A673 (cell line): ENCODE results near the gene CMIP. TPM values are rescaled to one million over a fixed set of nuclear protein-coding genes. Genes with fewer than 3 reads are reported as not detected.

Source experiments
- BruUV-seq: library from RNA; stranded (reverse); fragments of 400-500 nt; replicated peaks from 2 replicates; lab custom pipeline; 2021; lab: Mats Ljungman, UMichigan
- CTCF ChIA-PET: fragments of 300-600 bp; sonication (Branson Sonifier 250); formaldehyde crosslinking; loops from one replicate; lab custom pipeline; 2022; ENCODE audit warnings: antibody characterized with exemption; lab: Charles Lee
- POLR2A ChIA-PET: fragments of 300-600 bp; sonication (Branson Sonifier 250); formaldehyde crosslinking; loops from one replicate; lab custom pipeline; 2022; ENCODE audit warnings: antibody characterized with exemption; ENCODE audit not compliant: low non-redundant PET; lab: Charles Lee
- DNase-seq: peaks from one replicate; pipeline ENCODE4 v3.0.0-alpha.2; 2015; ENCODE audit warnings: low spot score
- H3K27ac ChIP-seq: fragments of 200-600 bp; sonication (generic); 2 replicates; pipeline ENCODE4 v1.5.1; 2016; ENCODE audit warnings: mixed run types, low read depth, mild to moderate bottlenecking, mixed read lengths, antibody characterized with exemption, low read length; ENCODE audit not compliant: poor library complexity, severe bottlenecking
- H3K27me3 ChIP-seq: fragments of 200-600 bp; sonication (generic); replicated peaks from 2 replicates; pipeline ENCODE4 v1.6.1; 2017; ENCODE audit warnings: mixed run types, low read depth, mild to moderate bottlenecking, mixed read lengths, antibody characterized with exemption, low read length; ENCODE audit not compliant: insufficient read depth, poor library complexity
- H3K36me3 ChIP-seq: fragments of 200-600 bp; sonication (generic); 2 replicates; pipeline ENCODE4 v1.6.1; 2016; ENCODE audit warnings: mixed run types, mild to moderate bottlenecking, mixed read lengths, antibody characterized with exemption, low read length; ENCODE audit not compliant: insufficient read depth, poor library complexity, severe bottlenecking
- H3K4me1 ChIP-seq: fragments of 200-600 bp; sonication (generic); 2 replicates; pipeline ENCODE4 v1.6.1; 2017; ENCODE audit warnings: mixed run types, mild to moderate bottlenecking, mixed read lengths, antibody characterized with exemption, low read length; ENCODE audit not compliant: insufficient read depth, poor library complexity, severe bottlenecking
- H3K4me3 ChIP-seq: fragments of 200-600 bp; sonication (generic); 2 replicates; pipeline ENCODE4 v1.5.1; 2016; ENCODE audit warnings: low read depth, mixed run types, mild to moderate bottlenecking, mixed read lengths, low read length; ENCODE audit not compliant: poor library complexity, severe bottlenecking
- H3K9me3 ChIP-seq: fragments of 200-600 bp; sonication (generic); 2 replicates; pipeline ENCODE4 v1.6.1; 2016; ENCODE audit warnings: mixed run types, low read depth, mild to moderate bottlenecking, mixed read lengths, antibody characterized with exemption, low read length; ENCODE audit not compliant: poor library complexity, severe bottlenecking
- EZH2 ChIP-seq: fragments of 200-600 bp; sonication (generic); IDR thresholded peaks from 2 replicates; pipeline ENCODE4 v1.6.1; 2017; ENCODE audit warnings: borderline replicate concordance, low read depth, mild to moderate bottlenecking, mixed read lengths, antibody characterized with exemption, low read length; ENCODE audit not compliant: poor library complexity, severe bottlenecking
- intact Hi-C: fragments of 100-400 bp; cut with micrococcal nuclease; formaldehyde crosslinking; loops from one replicate; pipeline ENCODE4 v1.10.0; 2022; ENCODE audit not compliant: unreplicated experiment
- total RNA-seq: library from RNA; stranded (reverse); gene quantifications from 2 replicates; pipeline ENCODE4 v1.2.3, GENCODE V29; 2021
- TF ChIP-seq, protein P1 (sequence below): fragments of 300-800, 200-600 bp; sonication (generic); conservative IDR thresholded peaks from 2 replicates; pipeline ENCODE4 v1.5.1; 2017; ENCODE audit warnings: low read depth, mild to moderate bottlenecking, antibody characterized with exemption, low read length, moderate library complexity, mixed read lengths

The CMIP gene
- total RNA-seq, 1 experiment from 2014 or later: 25.5 TPM

DNA sequence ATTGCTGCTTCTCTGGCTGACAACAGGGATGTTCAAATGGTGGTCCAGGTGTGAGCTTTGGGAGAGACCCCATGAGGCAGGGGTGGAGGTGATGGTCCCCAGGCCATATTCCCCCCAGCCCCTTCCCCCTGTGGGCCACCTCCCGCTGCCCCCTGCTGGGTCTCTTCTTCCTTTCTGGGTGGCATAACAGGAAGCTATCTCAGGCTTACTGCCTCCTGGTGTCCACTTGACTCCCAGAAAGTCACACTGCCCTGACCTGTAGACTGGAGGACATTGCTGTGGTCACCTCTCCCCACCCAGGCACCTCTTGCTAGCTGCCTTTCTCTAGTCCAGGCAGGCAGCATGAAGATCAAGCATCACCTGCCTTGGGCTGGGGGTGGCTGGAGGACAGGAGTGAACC, 288.1 kb downstream of the CMIP start:
- H3K27ac ChIP-seq: no peak overlapping the region
- no peaks in the 10 kb centered on the region for H3K9me3 ChIP-seq
- TF ChIP-seq, protein P1, sequence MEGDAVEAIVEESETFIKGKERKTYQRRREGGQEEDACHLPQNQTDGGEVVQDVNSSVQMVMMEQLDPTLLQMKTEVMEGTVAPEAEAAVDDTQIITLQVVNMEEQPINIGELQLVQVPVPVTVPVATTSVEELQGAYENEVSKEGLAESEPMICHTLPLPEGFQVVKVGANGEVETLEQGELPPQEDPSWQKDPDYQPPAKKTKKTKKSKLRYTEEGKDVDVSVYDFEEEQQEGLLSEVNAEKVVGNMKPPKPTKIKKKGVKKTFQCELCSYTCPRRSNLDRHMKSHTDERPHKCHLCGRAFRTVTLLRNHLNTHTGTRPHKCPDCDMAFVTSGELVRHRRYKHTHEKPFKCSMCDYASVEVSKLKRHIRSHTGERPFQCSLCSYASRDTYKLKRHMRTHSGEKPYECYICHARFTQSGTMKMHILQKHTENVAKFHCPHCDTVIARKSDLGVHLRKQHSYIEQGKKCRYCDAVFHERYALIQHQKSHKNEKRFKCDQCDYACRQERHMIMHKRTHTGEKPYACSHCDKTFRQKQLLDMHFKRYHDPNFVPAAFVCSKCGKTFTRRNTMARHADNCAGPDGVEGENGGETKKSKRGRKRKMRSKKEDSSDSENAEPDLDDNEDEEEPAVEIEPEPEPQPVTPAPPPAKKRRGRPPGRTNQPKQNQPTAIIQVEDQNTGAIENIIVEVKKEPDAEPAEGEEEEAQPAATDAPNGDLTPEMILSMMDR: no peak
- no peak for TF ChIP-seq EZH2
- no peak overlapping the region for H3K4me3 ChIP-seq
- DNase-seq: no peak
- H3K27me3 ChIP-seq: no peaks in the 10 kb centered on the region
- intact Hi-C loops: loop anchor here (10.0 kb wide), 2 partner anchors 698 to 728 kb away; partner anchors contain the start of genes ATMIN, CENPN and CMC2
- H3K36me3 ChIP-seq: no peaks in the 10 kb centered on the region
- BruUV-seq: no TSS peak
- CTCF ChIA-PET: no interaction called here
- POLR2A ChIA-PET: no interaction called here
- H3K4me1 ChIP-seq: peaks cover 13% of the 10 kb centered on the region

DNA sequence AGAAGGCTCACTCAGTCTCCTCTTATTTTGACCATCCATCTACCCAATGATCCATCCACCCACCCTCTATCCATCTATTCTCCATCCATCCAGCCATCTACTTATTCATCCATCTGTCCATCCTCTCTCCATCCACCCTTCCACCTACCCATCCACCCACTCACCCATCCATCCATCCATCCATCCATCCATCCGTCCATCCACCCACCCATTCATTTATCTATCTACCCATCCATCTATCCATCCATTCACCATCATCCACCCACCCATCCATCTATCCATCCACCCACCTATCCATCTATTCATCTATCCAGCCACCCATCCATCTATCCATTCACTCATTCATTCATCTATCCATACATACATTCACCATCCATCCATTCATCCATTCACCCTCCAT, 288.7 kb downstream of the CMIP start:
- H3K36me3 ChIP-seq: no peaks in the 10 kb centered on the region
- no peak for DNase-seq
- POLR2A ChIA-PET: no interaction called here
- H3K27me3 ChIP-seq: no peaks in the 10 kb centered on the region
- no peak overlapping the region for H3K4me3 ChIP-seq
- intact Hi-C loops: loop anchor here (10.0 kb wide), 2 partner anchors 698 to 728 kb away; partner anchors contain the start of genes ATMIN, CENPN and CMC2
- H3K4me1 ChIP-seq: peaks cover 13% of the 10 kb centered on the region
- TF ChIP-seq, protein P1: no peak
- no peak for TF ChIP-seq EZH2
- H3K9me3 ChIP-seq: no peaks in the 10 kb centered on the region
- no TSS peak for BruUV-seq
- H3K27ac ChIP-seq: no peak overlapping the region
- CTCF ChIA-PET: no interaction called here

DNA sequence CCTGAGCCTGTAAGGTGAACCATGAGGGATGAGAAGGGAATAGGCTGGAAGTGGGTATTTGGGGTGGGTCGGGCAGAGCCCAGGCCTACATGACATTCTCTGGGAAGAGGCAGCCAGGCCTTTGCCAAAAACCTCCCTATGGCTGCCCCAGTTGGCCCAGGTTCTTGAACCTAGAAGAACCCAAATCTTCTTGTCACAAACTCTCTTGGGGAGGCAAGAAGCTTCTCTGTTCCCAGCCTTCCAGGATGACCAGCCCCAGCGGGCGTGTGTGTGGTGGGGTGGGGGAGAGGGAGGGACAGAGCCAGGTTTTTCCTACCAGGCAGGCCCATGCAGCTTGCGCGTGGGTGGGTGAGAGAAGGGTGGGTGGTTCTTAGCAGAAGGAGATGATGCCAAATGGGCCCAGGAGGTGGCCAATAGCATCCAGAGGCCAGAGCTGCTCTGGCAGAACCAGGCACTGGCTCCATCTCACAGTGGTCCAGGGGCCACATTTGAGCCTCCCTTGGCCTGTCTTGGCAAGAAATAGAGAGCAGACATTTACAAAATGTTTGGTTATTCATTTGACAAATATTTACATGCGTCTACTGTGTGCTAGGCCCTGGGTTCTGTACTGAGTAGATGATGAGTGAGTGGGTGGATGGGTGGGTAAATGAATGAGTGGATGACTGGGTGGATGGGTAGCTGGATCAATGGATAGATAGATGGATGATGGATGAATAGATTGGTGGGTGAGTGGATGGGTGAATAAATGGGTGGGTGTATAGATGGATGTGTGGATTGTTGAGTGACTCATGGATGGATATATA, 290.2 kb downstream of the CMIP start:
- intact Hi-C loops: loop anchor here (5.0 to 10.0 kb wide), 3 partner anchors 333 to 730 kb away; partner anchors contain the start of genes ATMIN, CENPN and CMC2
- ChIA-PET POLR2A (no interaction called here), CTCF (interaction anchor here (0.6 kb wide), 2 partner anchors 538 to 608 kb away, joined by 4 to 5 read pairs; no protein-coding TSS in a partner anchor)
- TF ChIP-seq EZH2: no peak
- TF ChIP-seq, protein P1: no peak
- no peaks in the 10 kb centered on the region for H3K36me3 ChIP-seq
- H3K4me3 ChIP-seq: no peak overlapping the region
- H3K27ac ChIP-seq: no peak overlapping the region
- H3K9me3 ChIP-seq: no peaks in the 10 kb centered on the region
- peaks cover 9% of the 10 kb centered on the region for H3K4me1 ChIP-seq
- no TSS peak for BruUV-seq
- DNase-seq: no peak
- no peaks in the 10 kb centered on the region for H3K27me3 ChIP-seq
